DND-41 (cell line): ENCODE data around the gene ZNF473.
"Not testable (repeated sequence)": the region's sequence is repeated elsewhere in the genome, so short reads cannot be mapped to it uniquely, and the experiment has no call there.

Source experiments
- CTCF ChIP-seq: IDR thresholded peaks from 2 replicates; pipeline ENCODE4 v1.5.1; 2012; ENCODE audit warnings: borderline replicate concordance, low read length, moderate library complexity, mild to moderate bottlenecking; ENCODE audit not compliant: poor library complexity, severe bottlenecking; ENCODE audit errors: extremely low read depth
- EZH2 ChIP-seq: IDR thresholded peaks from 3 replicates; pipeline ENCODE4 v1.6.1; 2012; ENCODE audit warnings: borderline replicate concordance, low read depth, mild to moderate bottlenecking, moderate library complexity, low read length, inconsistent platforms; ENCODE audit not compliant: severe bottlenecking

DNA sequence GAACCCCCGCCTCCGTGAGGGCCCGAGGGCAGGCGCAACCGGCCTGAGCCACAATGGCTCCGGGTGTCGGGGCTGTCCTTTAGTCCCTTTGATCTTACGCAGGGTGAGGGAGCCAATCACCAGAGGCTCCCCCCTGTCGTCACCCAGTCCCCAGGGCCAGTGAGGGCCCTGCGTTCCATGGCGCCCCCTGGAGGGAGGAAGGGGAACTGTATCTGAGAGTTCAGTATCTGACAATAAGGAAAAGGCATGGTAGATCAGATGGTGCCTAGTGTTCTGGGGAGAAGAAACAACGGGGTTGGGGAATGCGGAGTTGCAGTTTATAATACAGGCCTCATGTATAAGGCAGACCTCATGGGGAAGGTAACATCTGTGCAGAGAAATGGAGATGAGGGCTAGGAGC, 72.1 kb downstream of the ZNF473 start:
- not testable (repeated sequence) for TF ChIP-seq CTCF, EZH2
